Stomach smooth muscle (tissue), 2 donors: ENCODE measurements around the gene DNAH11.

Source experiments
- H3K27ac ChIP-seq: one replicate; pipeline ENCODE4 v1.7.0; 2013; ENCODE audit warnings: mild to moderate bottlenecking, low read length, inconsistent platforms
- H3K27me3 ChIP-seq, 2 donors: one replicate each; pipeline ENCODE4 v1.7.0; 2013; ENCODE audit warnings: low read length in 2 of 2; ENCODE audit not compliant: insufficient read depth in 2 of 2, control insufficient read depth in 1 of 2
- H3K36me3 ChIP-seq, 2 donors: one replicate each; pipeline ENCODE4 v1.7.0; 2013; ENCODE audit warnings: low read length in 2 of 2; ENCODE audit not compliant: control insufficient read depth in 2 of 2, insufficient read depth in 2 of 2
- H3K4me1 ChIP-seq: one replicate; pipeline ENCODE4 v1.7.0; 2013; ENCODE audit warnings: low read length; ENCODE audit not compliant: control insufficient read depth, insufficient read depth
- H3K4me3 ChIP-seq, 2 donors: one replicate each; pipeline ENCODE4 v1.7.0; 2013; ENCODE audit warnings: low read length in 2 of 2
- H3K9ac ChIP-seq, 2 donors: one replicate each; pipeline ENCODE4 v1.7.0; 2013; ENCODE audit warnings: low read length in 2 of 2, mild to moderate bottlenecking in 1 of 2
- H3K9me3 ChIP-seq, 2 donors: one replicate each; pipeline ENCODE4 v1.7.0; 2013; ENCODE audit warnings: low read length in 2 of 2; ENCODE audit not compliant: control insufficient read depth in 2 of 2
- donor health status: healthy.
- donor health status: Pancreatic carcinoma.

The DNAH11 gene

GRCh38 chr7:21596801-21597200 is 54.0 kb downstream of the DNAH11 start:
- Histone ChIP-seq H3K9me3 (no peaks in the 10 kb centered on the region), H3K36me3 (no peaks in the 10 kb centered on the region), H3K4me1 (no peaks in the 10 kb centered on the region)

DNA sequence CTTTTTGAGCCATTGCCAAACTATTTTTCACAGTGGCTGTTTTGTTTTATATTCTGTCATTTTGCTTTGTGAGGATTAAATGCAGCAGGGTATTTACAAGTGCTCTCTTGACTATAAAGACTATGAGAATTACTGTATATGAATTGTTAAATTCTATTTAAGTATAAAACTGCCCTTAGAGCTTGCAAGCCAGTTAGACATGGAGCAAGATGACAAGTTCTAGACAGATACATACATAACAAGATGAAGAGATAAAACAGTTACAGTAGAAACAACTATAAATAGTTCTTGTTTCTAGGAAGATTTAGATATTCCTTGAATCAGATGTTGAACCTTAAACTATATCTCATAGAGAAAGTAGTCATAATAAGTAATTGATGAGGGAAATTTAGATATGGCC is 60.6 kb downstream of the DNAH11 start:
- H3K36me3 ChIP-seq = no peaks in the 10 kb centered on the region
- H3K9ac ChIP-seq = no peak overlapping the region
- H3K4me3 ChIP-seq = no peak overlapping the region
- no peaks in the 10 kb centered on the region for H3K9me3 ChIP-seq
- no peak overlapping the region for H3K27ac ChIP-seq
- H3K27me3 ChIP-seq = no peaks in the 10 kb centered on the region
- H3K4me1 ChIP-seq = no peaks in the 10 kb centered on the region

More at GRCh38 chr7:21596801-21597200, 54.0 kb downstream of the DNAH11 start:
- no peak overlapping the region for H3K9ac ChIP-seq
- no peaks in the 10 kb centered on the region for H3K27me3 ChIP-seq
- no peak overlapping the region for H3K4me3 ChIP-seq
- H3K27ac ChIP-seq = no peak overlapping the region

GRCh38 chr7:21603972-21604749 is 61.3 kb downstream of the DNAH11 start:
- Histone ChIP-seq H3K27me3 (no peaks in the 10 kb centered on the region), H3K27ac (no peak overlapping the region), H3K36me3 (no peaks in the 10 kb centered on the region), H3K4me1 (no peaks in the 10 kb centered on the region), H3K9ac (no peak overlapping the region), H3K9me3 (no peaks in the 10 kb centered on the region), H3K4me3 (no peak overlapping the region)

- Histone ChIP-seq H3K27me3 (no peaks in the 10 kb centered on the region), H3K4me3 (no peak overlapping the region), H3K36me3 (no peaks in the 10 kb centered on the region), H3K27ac (no peak overlapping the region), H3K9ac (no peak overlapping the region), H3K4me1 (no peaks in the 10 kb centered on the region), H3K9me3 (no peaks in the 10 kb centered on the region)
Measured at GRCh38 chr7:21605008-21605585, 62.3 kb downstream of the DNAH11 start.

DNA sequence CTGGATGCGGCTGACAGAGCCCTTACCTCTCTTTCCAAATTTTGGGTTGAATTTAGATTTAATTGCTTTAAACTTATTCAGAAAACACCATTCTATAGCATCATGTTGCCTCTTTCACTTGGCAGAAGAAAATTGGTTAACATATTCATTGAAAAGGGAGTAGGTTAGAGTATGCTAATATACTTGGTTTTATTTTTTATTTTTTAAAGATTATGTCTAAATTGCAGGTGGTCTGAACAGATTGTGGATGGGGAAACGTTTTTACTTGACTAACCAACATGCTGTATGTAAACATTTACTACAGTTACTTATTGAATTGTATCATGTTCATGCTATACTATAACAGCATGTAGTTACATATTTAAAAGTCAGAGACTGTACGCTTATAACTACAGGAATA is 65.6 kb downstream of the DNAH11 start:
- Histone ChIP-seq H3K4me3 (no peak overlapping the region), H3K27me3 (no peaks in the 10 kb centered on the region), H3K9ac (no peak overlapping the region), H3K36me3 (no peaks in the 10 kb centered on the region), H3K27ac (no peak overlapping the region), H3K9me3 (no peaks in the 10 kb centered on the region), H3K4me1 (no peaks in the 10 kb centered on the region)

DNA sequence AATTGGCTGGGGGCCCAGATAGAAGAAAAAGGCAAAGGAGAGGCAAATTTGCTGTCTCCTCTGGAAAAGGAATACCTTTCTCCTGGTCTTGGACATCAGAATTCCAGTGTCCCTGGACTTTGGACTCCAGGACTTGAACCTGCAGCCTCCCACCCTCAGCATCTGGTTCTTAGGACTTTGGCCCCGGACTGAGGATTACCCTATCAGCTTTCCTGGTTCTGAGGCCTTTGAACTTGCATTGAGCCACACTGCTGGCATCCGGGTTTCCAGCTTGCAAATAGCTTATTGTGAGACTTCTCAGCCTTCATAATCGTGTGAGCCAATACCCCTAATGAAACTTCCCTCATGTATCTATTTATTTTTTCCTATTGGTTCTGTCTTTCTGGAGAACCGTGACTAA is 68.3 kb downstream of the DNAH11 start:
- no peaks in the 10 kb centered on the region for H3K4me1 ChIP-seq

DNA sequence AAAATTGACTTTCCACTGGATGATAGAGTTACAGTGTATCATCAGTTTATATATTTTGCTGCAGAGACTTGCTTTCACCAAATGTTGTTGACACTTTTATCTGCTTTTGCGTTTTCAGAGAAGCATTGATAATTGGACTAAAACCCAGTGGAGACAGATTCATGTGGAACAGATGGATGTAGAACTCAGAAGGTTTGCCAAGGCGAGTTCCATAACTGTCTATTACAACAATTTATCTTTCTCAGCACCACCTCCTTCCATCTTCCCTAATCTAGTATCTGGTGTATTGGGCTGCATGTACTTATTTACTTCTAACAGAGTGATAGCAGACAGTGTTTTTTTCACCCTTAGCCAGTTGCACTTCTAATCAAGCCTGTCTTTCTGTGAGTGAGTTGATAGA is 73.3 kb downstream of the DNAH11 start:
- Histone ChIP-seq H3K36me3 (no peaks in the 10 kb centered on the region), H3K9me3 (no peaks in the 10 kb centered on the region), H3K27me3 (no peaks in the 10 kb centered on the region), H3K9ac (no peak overlapping the region), H3K4me1 (no peaks in the 10 kb centered on the region), H3K4me3 (no peak overlapping the region), H3K27ac (no peak overlapping the region)

More for the DNA sequence above, 68.3 kb downstream of the DNAH11 start:
- H3K27ac ChIP-seq = no peak overlapping the region
- H3K36me3 ChIP-seq = no peaks in the 10 kb centered on the region
- no peak overlapping the region for H3K4me3 ChIP-seq
- H3K9me3 ChIP-seq = no peaks in the 10 kb centered on the region
- no peak overlapping the region for H3K9ac ChIP-seq
- H3K27me3 ChIP-seq = no peaks in the 10 kb centered on the region

DNA sequence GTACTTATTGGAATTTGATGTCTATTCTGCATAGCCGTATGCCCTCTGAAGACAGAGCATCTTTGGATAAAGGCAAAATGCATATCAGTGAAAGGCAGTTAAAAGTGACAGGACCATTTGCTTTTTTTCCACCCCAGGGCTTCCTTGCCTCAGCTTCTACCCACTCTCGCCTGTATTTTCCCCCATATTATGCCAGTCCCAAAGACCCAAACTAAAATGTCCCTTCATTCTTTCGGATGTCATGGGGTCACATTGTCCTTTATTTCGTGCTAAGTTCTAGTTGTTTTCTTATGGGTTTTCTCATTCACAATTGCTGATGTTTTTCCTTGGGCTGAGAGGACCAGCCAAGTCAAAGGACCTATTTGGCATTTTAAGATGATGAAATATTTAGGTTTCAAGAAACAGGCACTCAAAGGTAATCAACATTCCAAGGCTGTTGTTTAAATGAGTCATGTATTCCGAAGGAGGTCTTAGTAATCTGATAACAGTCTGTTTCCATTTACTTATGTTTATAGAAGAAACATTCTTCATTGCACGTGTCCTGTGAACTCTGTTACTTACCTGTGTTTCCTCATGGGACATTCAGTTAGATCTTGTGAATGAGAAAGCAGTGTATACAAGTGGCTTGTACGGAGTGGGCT is 74.1 kb downstream of the DNAH11 start:
- Histone ChIP-seq H3K36me3 (no peaks in the 10 kb centered on the region), H3K27ac (no peak overlapping the region), H3K9me3 (no peaks in the 10 kb centered on the region), H3K4me3 (no peak overlapping the region), H3K9ac (no peak overlapping the region), H3K27me3 (no peaks in the 10 kb centered on the region), H3K4me1 (no peaks in the 10 kb centered on the region)

DNA sequence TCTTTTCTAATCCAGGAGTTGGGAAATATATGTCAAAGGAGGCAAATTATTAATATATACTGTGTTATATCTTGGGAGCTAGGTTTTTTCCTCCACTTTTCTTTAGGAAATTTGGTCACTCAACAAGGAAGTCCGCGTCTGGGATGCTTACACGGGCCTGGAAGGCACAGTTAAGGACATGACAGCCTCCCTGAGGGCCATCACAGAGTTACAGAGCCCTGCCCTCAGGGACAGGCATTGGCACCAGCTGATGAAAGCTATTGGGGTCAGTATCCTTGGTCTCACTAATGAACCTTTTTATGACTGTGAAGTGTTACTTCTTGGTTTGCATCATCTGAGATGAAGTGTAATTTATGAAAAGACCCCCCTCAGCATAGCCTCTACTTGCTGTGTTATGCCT is 74.7 kb downstream of the DNAH11 start:
- H3K9ac ChIP-seq = no peak overlapping the region
- no peaks in the 10 kb centered on the region for H3K36me3 ChIP-seq
- no peak overlapping the region for H3K27ac ChIP-seq

GRCh38 chr7:21617916-21618390 is 75.1 kb downstream of the DNAH11 start:
- H3K4me3 ChIP-seq = no peak overlapping the region
- H3K4me1 ChIP-seq = no peaks in the 10 kb centered on the region
- no peaks in the 10 kb centered on the region for H3K27me3 ChIP-seq
- H3K9ac ChIP-seq = no peak overlapping the region
- H3K36me3 ChIP-seq = no peaks in the 10 kb centered on the region
- no peak overlapping the region for H3K27ac ChIP-seq
- H3K9me3 ChIP-seq = no peaks in the 10 kb centered on the region

More for the DNA sequence above, 74.7 kb downstream of the DNAH11 start:
- Histone ChIP-seq H3K27me3 (no peaks in the 10 kb centered on the region), H3K9me3 (no peaks in the 10 kb centered on the region), H3K4me3 (no peak overlapping the region), H3K4me1 (no peaks in the 10 kb centered on the region)

DNA sequence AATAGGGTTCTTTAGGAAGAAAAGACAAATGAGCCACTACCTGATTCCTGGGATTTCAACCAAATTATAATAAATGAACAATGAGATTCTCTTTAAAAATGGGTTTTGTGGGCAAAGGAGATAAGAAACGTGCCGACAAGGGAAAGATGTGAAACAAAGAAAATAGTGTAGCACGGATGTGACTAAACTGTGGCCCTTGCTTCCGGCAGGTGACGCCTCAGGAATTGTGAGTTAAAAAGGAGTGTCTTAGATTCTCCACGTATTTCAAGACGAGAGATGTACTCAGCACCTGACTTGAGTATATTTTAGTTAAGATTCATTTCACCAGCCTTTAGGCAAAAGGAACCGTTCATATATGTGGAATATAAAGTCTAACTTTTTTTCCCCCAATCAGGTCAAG is 75.9 kb downstream of the DNAH11 start:
- no peaks in the 10 kb centered on the region for H3K4me1 ChIP-seq
- no peaks in the 10 kb centered on the region for H3K36me3 ChIP-seq
- H3K9me3 ChIP-seq = no peaks in the 10 kb centered on the region
- no peaks in the 10 kb centered on the region for H3K27me3 ChIP-seq
- no peak overlapping the region for H3K4me3 ChIP-seq
- no peak overlapping the region for H3K27ac ChIP-seq
- no peak overlapping the region for H3K9ac ChIP-seq
